Neural progenitor cell (in vitro differentiated cells): Measurements from ENCODE around the gene PPM1E. TPM values are rescaled to one million over a fixed set of nuclear protein-coding genes. Genes with fewer than 3 reads are reported as not detected.
"Not testable (repeated sequence)": the region's sequence is repeated elsewhere in the genome, so short reads cannot be mapped to it uniquely, and the experiment has no call there.

Experiments
- DNase-seq: peaks from one replicate; pipeline ENCODE4 v3.0.0-alpha.2; 2016; ENCODE audit warnings: low spot score
- H2AFZ ChIP-seq: fragments of 200-600 bp; sonication (generic); replicated peaks from 2 replicates; pipeline ENCODE4 v1.6.1; 2016; ENCODE audit warnings: antibody characterized with exemption
- H3F3A ChIP-seq: fragments of 200-600 bp; sonication (generic); 2 replicates; pipeline ENCODE4 v1.6.1; 2016; ENCODE audit warnings: antibody characterized with exemption, low read depth
- H3K27ac ChIP-seq: fragments of 200-600 bp; sonication (generic); 2 replicates; pipeline ENCODE4 v1.5.1; 2016; ENCODE audit warnings: mild to moderate bottlenecking
- H3K27me3 ChIP-seq: fragments of 200-600 bp; sonication (generic); 2 replicates; pipeline ENCODE4 v1.6.1; 2016; ENCODE audit warnings: mild to moderate bottlenecking, moderate library complexity
- H3K36me3 ChIP-seq: fragments of 200-600 bp; sonication (generic); 2 replicates; pipeline ENCODE4 v1.5.1; 2016
- H3K4me1 ChIP-seq: fragments of 200-600 bp; sonication (generic); 2 replicates; pipeline ENCODE4 v1.6.1; 2016; ENCODE audit warnings: mixed run types
- H3K4me2 ChIP-seq: fragments of 200-600 bp; sonication (generic); 2 replicates; pipeline ENCODE4 v1.6.1; 2016
- H3K4me3 ChIP-seq: fragments of 200-600 bp; sonication (generic); 2 replicates; pipeline ENCODE4 v1.5.1; 2016
- H3K79me2 ChIP-seq: fragments of 200-600 bp; sonication (generic); 2 replicates; pipeline ENCODE4 v1.6.1; 2016; ENCODE audit warnings: low read depth
- H3K9ac ChIP-seq: fragments of 200-600 bp; sonication (generic); 2 replicates; pipeline ENCODE4 v1.6.1; 2016
- H3K9me3 ChIP-seq: fragments of 200-600 bp; sonication (generic); 2 replicates; pipeline ENCODE4 v1.5.1; 2016; ENCODE audit warnings: low read depth
- H4K20me1 ChIP-seq: fragments of 200-600 bp; sonication (generic); 2 replicates; pipeline ENCODE4 v1.6.1; 2016; ENCODE audit warnings: low read depth
- H3K27ac Mint-ChIP-seq: 3 replicates; pipeline ENCODE4 v1.8.0; 2021; ENCODE audit warnings: mixed read lengths
- H3K27me3 Mint-ChIP-seq: 2 replicates; pipeline ENCODE4 v1.8.0; 2022; ENCODE audit warnings: low read depth, mild to moderate bottlenecking, inconsistent platforms, moderate library complexity, mixed read lengths; ENCODE audit not compliant: insufficient read depth
- H3K36me3 Mint-ChIP-seq: 3 replicates; pipeline ENCODE4 v1.8.0; 2021; ENCODE audit warnings: mixed read lengths
- H3K4me1 Mint-ChIP-seq: 3 replicates; pipeline ENCODE4 v1.8.0; 2021; ENCODE audit warnings: mixed read lengths
- H3K4me3 Mint-ChIP-seq: 3 replicates; pipeline ENCODE4 v1.8.0; 2021; ENCODE audit warnings: mild to moderate bottlenecking, moderate library complexity, mixed read lengths
- H3K9me3 Mint-ChIP-seq: 3 replicates; pipeline ENCODE4 v1.8.0; 2020; ENCODE audit warnings: mixed read lengths
- CTCF ChIP-seq: fragments of 200-600 bp; sonication (generic); IDR thresholded peaks from 2 replicates; pipeline ENCODE4 v1.5.1; 2017; ENCODE audit warnings: antibody characterized with exemption, mild to moderate bottlenecking
- EZH2 ChIP-seq: fragments of 200-600 bp; sonication (generic); IDR thresholded peaks from 2 replicates; pipeline ENCODE4 v1.6.1; 2017; ENCODE audit warnings: antibody characterized with exemption, mild to moderate bottlenecking, moderate library complexity
- EZH2phosphoT487 ChIP-seq: fragments of 200-600 bp; sonication (generic); IDR thresholded peaks from 2 replicates; pipeline ENCODE4 v1.6.1; 2017; ENCODE audit warnings: antibody characterized with exemption
- total RNA-seq: library from RNA; depleted of rRNA; stranded (reverse); fragments of >200 nt; gene quantifications from 2 replicates; pipeline ENCODE4 v1.2.3, GENCODE V29; 2015; ENCODE audit warnings: low replicate concordance

The PPM1E gene
- total RNA-seq, 1 donor from 2014 or later = 18.8 TPM

- H2AFZ ChIP-seq = no peak overlapping the region
- no peaks in the 10 kb centered on the region for H3K79me2 ChIP-seq
- H3K9me3 ChIP-seq = no peaks in the 10 kb centered on the region
- H3K9me3 Mint-ChIP-seq = peaks cover 5% of the 10 kb centered on the region
- no peaks in the 10 kb centered on the region for H3F3A ChIP-seq
- no peak overlapping the region for H3K4me3 ChIP-seq
- no peak overlapping the region for H3K4me3 Mint-ChIP-seq
- no peak overlapping the region for H3K27ac ChIP-seq
- no peak for DNase-seq
- no peak overlapping the region for H3K4me2 ChIP-seq
- no peak overlapping the region for H3K27ac Mint-ChIP-seq
- H3K36me3 Mint-ChIP-seq = peaks cover 10% of the 10 kb centered on the region
- no peaks in the 10 kb centered on the region for H3K36me3 ChIP-seq
- no peaks in the 10 kb centered on the region for H3K4me1 ChIP-seq
- no peaks in the 10 kb centered on the region for H4K20me1 ChIP-seq
- TF ChIP-seq EZH2 (no peak), EZH2phosphoT487 (no peak), CTCF (no peak)
- H3K9ac ChIP-seq = no peak overlapping the region
- H3K27me3 ChIP-seq = no peaks in the 10 kb centered on the region
- H3K27me3 Mint-ChIP-seq = no peaks in the 10 kb centered on the region
- no peaks in the 10 kb centered on the region for H3K4me1 Mint-ChIP-seq
These were observed 201.5 kb downstream of the PPM1E start for GRCh38 chr17:58956997-58957724.

GRCh38 chr17:58957725-58958073 is 202.0 kb downstream of the PPM1E start:
- not testable (repeated sequence) for H3K9ac ChIP-seq, H2AFZ ChIP-seq, H3K9me3 Mint-ChIP-seq, H3K79me2 ChIP-seq, H3K4me1 Mint-ChIP-seq, H3K36me3 ChIP-seq, H3K36me3 Mint-ChIP-seq, H3K4me3 ChIP-seq, H3K27me3 ChIP-seq, H3K4me1 ChIP-seq, H3K27me3 Mint-ChIP-seq, H4K20me1 ChIP-seq, H3F3A ChIP-seq, H3K27ac Mint-ChIP-seq, H3K9me3 ChIP-seq, H3K4me3 Mint-ChIP-seq, DNase-seq, H3K4me2 ChIP-seq, H3K27ac ChIP-seq

- Histone ChIP-seq H3K4me3 (no peak overlapping the region), H3F3A (no peaks in the 10 kb centered on the region), H3K27ac (no peak overlapping the region), H3K36me3 (no peaks in the 10 kb centered on the region), H3K9ac (no peak overlapping the region), H3K4me2 (no peak overlapping the region), H3K9me3 (no peaks in the 10 kb centered on the region), H4K20me1 (no peaks in the 10 kb centered on the region), H3K4me1 (no peaks in the 10 kb centered on the region), H3K27me3 (no peaks in the 10 kb centered on the region), H2AFZ (no peak overlapping the region), H3K79me2 (no peaks in the 10 kb centered on the region)
- no peak for TF ChIP-seq CTCF
- no peak for TF ChIP-seq EZH2phosphoT487
- no peak for TF ChIP-seq EZH2
- Mint-ChIP-seq H3K9me3 (no peaks in the 10 kb centered on the region), H3K36me3 (peaks cover 5% of the 10 kb centered on the region), H3K27ac (no peak overlapping the region), H3K4me1 (no peaks in the 10 kb centered on the region), H3K27me3 (no peaks in the 10 kb centered on the region), H3K4me3 (no peak overlapping the region)
- no peak for DNase-seq
These were observed 204.4 kb downstream of the PPM1E start for GRCh38 chr17:58960068-58960467.

- no peak for DNase-seq
- Mint-ChIP-seq H3K27me3 (no peaks in the 10 kb centered on the region), H3K36me3 (no peaks in the 10 kb centered on the region), H3K9me3 (no peaks in the 10 kb centered on the region), H3K4me3 (no peak overlapping the region), H3K4me1 (peaks cover 25% of the 10 kb centered on the region), H3K27ac (no peak overlapping the region)
- Histone ChIP-seq H3F3A (no peaks in the 10 kb centered on the region), H3K9me3 (no peaks in the 10 kb centered on the region), H3K36me3 (no peaks in the 10 kb centered on the region), H3K4me3 (no peak overlapping the region), H2AFZ (no peak overlapping the region), H4K20me1 (no peaks in the 10 kb centered on the region), H3K9ac (no peak overlapping the region), H3K79me2 (no peaks in the 10 kb centered on the region), H3K27ac (no peak overlapping the region), H3K4me1 (peaks cover 21% of the 10 kb centered on the region), H3K27me3 (no peaks in the 10 kb centered on the region), H3K4me2 (no peak overlapping the region)
- TF ChIP-seq CTCF = no peak
- TF ChIP-seq EZH2 = no peak
- TF ChIP-seq EZH2phosphoT487 = no peak
These were observed 209.6 kb downstream of the PPM1E start for GRCh38 chr17:58965221-58965620.
